ENCODE results near the gene OVOL1.

The OVOL1 gene

DNA sequence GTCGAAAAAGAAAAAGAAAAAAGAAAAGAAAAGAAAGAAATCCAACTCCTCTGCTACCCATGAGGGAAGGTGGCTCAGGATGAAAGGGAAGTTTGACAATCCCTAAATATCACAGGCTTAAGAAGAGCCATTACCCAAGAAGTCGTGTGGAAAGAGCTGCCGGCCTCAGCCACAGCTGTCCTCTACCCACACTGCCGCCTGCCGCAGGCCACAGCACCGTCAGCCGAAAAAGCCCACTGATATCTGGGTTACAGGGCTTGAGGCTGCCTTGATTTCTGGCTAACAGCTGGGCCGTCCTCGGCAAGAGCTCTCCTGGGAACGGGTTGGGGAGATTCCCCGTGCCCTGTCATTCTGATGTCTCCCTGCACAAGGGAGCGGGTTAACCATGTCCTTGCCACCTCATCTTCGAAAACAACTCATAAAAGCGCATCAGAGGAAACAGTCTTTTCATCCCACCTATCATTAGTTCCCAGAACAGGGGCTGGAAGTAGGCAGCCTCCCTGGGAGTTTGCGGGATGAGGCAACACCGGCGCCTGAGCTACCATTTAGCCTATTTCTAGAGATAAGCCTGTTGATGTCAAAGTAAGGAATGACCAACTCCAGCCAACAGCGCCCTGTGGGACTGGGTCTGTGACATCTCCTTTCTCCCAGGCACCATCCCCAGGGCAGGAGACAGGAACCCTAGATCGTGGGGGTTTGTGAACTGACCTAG lies 25.1 kb downstream of the OVOL1 start:
- 0 out of 22 replicates have a peak, but pooled peaks cover 0 to 3% (median 0%) of the 10 kb centered on the region in 11 experiments for H3K36me3 ChIP-seq
- peak overlapping the region; percentile 43 to 79 (median 67) for H3K4me2 ChIP-seq
- H3K4me3 ChIP-seq, result no peak overlapping the region
- no peaks in the 10 kb centered on the region for H3K9me3 ChIP-seq (replicated peaks in 1 of 11)
- peaks cover 26 to 52% (median 34%) of the 10 kb centered on the region in 10 experiments for H3K4me1 ChIP-seq
- H3K9ac ChIP-seq, result peak overlapping the region in 5 of 11 experiments; percentile 16 to 70 (median 55); a peak in 10 of 22 replicates
- H4K20me1 ChIP-seq, result peaks cover 0 to 41% (median 0%) of the 10 kb centered on the region in 11 experiments; a peak in 2 of 22 replicates
- H3K27ac ChIP-seq, result peak overlapping the region in 8 of 11 experiments; percentile 7 to 77 (median 40); a peak in 9 of 22 replicates
- peak in 3 of 11 experiments; percentile 16 to 71 (median 62); a peak in 2 of 22 replicates for TF ChIP-seq Cebpa-rat (IDR thresholded peaks at IDR 0.05)
- peaks cover 0 to 8% (median 0%) of the 10 kb centered on the region in 11 experiments; a peak in 3 of 22 replicates for H3K27me3 ChIP-seq

DNA sequence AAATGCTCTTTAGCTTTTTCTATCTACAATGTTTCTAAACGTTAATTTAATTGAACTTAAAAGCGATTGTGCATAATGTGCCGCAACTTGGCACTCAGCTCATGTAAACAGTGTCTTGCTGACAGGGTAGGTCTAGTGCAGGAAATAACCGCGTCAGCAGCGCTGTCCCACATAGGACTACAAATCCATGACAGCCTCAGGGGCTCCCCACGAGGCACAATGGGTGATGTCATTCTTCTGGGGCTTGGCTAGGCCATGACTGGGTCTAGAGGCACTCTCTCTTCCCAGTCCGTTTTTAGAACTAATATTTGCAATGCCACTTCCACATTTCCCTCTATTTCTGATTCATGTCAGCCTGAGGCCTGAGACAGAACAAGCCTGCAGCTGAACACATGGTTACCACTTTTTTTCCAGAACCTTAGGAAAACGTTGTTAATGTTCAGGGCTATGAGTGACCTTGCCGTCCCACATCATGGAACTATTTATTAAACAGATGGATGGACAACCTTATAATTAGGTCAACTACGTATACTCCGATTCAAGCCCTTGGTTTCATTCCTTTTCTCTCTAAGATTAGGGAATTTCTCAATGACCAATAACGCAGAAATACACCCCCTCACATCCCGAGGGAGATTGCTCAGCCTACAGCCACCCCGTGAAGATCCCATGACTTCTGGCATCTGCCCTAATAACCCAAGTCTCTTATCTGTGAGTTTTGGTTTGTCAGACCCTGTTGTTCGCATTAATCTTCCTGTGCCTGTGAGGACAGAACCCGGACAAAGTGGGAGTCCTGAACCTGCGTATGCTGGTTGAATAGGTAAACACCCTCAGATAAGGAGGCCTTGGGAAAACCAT lies 27.5 kb downstream of the OVOL1 start:
- H3K36me3 ChIP-seq, result 0 out of 22 replicates have a peak, but pooled peaks cover 0 to 3% (median 0%) of the 10 kb centered on the region in 11 experiments
- H3K4me3 ChIP-seq, result no peak overlapping the region
- H4K20me1 ChIP-seq, result peaks cover 0 to 41% (median 0%) of the 10 kb centered on the region in 11 experiments; a peak in 2 of 22 replicates
- peaks cover 0 to 12% (median 0%) of the 10 kb centered on the region in 11 experiments; a peak in 6 of 22 replicates for H3K27me3 ChIP-seq
- peak overlapping the region in 8 of 11 experiments; percentile 1 to 94 (median 42); a peak in 14 of 22 replicates for H3K4me2 ChIP-seq
- peak overlapping the region in 2 of 11 experiments; percentile 10 to 51; a peak in 3 of 22 replicates for H3K9ac ChIP-seq
- H3K27ac ChIP-seq, result peak overlapping the region in 2 of 11 experiments; percentile 4 to 43; a peak in 5 of 22 replicates
- TF ChIP-seq Cebpa-rat (IDR thresholded peaks at IDR 0.05), result no peak
- H3K9me3 ChIP-seq (replicated peaks in 1 of 11), result no peaks in the 10 kb centered on the region
- H3K4me1 ChIP-seq, result peaks cover 32 to 57% (median 43%) of the 10 kb centered on the region in 10 experiments

DNA sequence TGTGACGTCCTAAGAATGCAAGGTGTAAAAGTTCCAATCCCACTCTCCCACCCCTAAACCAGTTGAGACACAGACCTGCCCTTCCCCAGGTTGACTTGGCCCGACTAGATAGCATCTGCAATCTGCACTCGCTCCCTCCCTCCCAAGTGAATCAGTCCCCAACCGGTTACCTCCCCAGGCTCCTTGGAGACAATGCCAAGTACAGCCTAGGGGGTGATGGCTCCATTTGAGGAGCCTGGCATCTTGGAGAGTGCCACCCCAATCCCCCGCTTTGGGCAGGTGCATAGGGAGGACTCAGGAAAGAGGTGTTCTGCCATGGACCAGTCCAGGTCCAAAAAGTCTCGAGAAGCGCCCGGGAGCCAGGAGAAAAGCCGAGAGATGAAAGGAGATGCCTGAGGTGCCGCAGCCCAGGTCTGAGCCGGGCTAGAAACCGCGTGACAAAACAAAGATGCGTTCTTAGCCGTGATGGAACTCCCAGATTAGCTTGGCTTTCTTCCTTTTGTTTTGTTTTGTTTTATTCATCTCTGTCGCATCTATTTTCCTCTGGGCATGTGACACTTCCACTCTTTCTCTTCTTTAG lies 28.2 kb downstream of the OVOL1 start:
- no peak overlapping the region for H3K4me3 ChIP-seq
- peak overlapping the region in 2 of 11 experiments; percentile 4 to 43; a peak in 4 of 22 replicates for H3K27ac ChIP-seq

DNA sequence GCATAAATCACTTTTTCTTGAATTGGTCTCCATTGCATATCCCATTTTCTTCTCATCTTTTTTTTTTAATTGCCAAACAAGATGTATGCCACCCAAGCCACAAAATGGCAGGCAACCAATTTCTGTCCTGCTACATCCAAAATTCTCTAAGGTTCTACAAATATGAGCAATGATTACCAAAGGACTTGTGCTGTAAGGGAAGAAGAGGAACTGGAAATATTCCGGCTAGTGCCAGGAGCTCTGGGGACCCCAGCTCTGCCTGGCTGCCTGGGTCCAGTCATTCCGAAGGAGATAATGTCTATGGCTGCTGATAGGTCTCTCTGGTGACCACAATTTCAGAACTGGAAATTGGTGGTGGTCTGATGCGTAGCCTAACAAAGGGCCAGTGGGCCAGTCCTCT lies 29.8 kb downstream of the OVOL1 start:
- H3K4me2 ChIP-seq, result peak overlapping the region in 9 of 11 experiments; percentile 91 to 98 (median 95); a peak in 13 of 22 replicates
- no peak overlapping the region for H3K27ac ChIP-seq
- TF ChIP-seq Cebpa-rat (IDR thresholded peaks at IDR 0.05), result no peak
- peaks cover 46 to 75% (median 60%) of the 10 kb centered on the region in 10 experiments for H3K4me1 ChIP-seq
- H3K9ac ChIP-seq, result peak overlapping the region in 1 of 11 experiments; percentile 84; a peak in 1 of 22 replicates
- peaks cover 0 to 33% (median 0%) of the 10 kb centered on the region in 11 experiments; a peak in 2 of 22 replicates for H4K20me1 ChIP-seq
- peaks cover 0 to 12% (median 0%) of the 10 kb centered on the region in 11 experiments; a peak in 6 of 22 replicates for H3K27me3 ChIP-seq
- H3K36me3 ChIP-seq, result 0 out of 22 replicates have a peak, but pooled peaks cover 0 to 3% (median 0%) of the 10 kb centered on the region in 11 experiments
- H3K4me3 ChIP-seq, result peak overlapping the region in 2 of 10 experiments; percentile 81 to 91; a peak in 4 of 20 replicates
- H3K9me3 ChIP-seq (replicated peaks in 1 of 11), result no peaks in the 10 kb centered on the region

More for the DNA sequence above, 28.2 kb downstream of the OVOL1 start:
- H3K36me3 ChIP-seq, result 0 out of 22 replicates have a peak, but pooled peaks cover 0 to 3% (median 0%) of the 10 kb centered on the region in 11 experiments
- H3K27me3 ChIP-seq, result peaks cover 0 to 12% (median 0%) of the 10 kb centered on the region in 11 experiments; a peak in 6 of 22 replicates
- TF ChIP-seq Cebpa-rat (IDR thresholded peaks at IDR 0.05), result no peak
- peak overlapping the region in 5 of 11 experiments; percentile 5 to 94 (median 52); a peak in 9 of 22 replicates for H3K4me2 ChIP-seq
- peak overlapping the region in 2 of 11 experiments; percentile 10 to 51; a peak in 1 of 22 replicates for H3K9ac ChIP-seq
- no peaks in the 10 kb centered on the region for H3K9me3 ChIP-seq (replicated peaks in 1 of 11)
- peaks cover 0 to 41% (median 0%) of the 10 kb centered on the region in 11 experiments; a peak in 2 of 22 replicates for H4K20me1 ChIP-seq
- peaks cover 37 to 62% (median 50%) of the 10 kb centered on the region in 10 experiments for H3K4me1 ChIP-seq

DNA sequence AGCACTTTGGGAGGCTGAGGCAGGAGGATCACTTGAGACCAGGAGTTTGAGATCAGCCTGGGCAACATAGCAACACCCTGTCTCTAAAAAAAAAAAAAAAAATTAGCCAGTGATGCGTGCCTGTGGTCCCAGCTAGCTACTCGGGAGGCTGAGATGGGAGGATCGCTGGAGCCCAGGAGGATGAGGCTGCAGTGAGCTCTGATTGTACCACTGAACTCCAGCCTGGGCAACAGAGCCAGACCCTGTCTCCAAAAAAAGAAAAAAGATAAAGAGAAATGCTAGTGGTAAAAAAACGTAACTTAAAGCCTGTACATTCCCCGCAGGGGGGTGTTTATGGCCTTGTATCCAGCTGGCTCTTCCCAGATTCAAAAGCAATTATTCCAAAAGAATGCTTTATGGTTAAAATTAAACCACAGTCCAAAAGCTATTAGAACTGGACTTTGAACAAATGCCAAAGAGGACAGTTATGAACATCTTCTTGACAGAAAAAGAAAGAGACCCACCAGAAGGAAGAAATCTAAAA lies 30.5 kb downstream of the OVOL1 start:
- peaks cover 0 to 27% (median 0%) of the 10 kb centered on the region in 11 experiments; a peak in 2 of 22 replicates for H4K20me1 ChIP-seq
- TF ChIP-seq Cebpa-rat (IDR thresholded peaks at IDR 0.05), result no peak
- H3K27me3 ChIP-seq, result peaks cover 0 to 12% (median 0%) of the 10 kb centered on the region in 11 experiments; a peak in 6 of 22 replicates
- H3K9ac ChIP-seq, result peak overlapping the region; percentile 53 to 92 (median 79)
- H3K27ac ChIP-seq, result peak overlapping the region in 9 of 11 experiments; percentile 51 to 76 (median 68); a peak in 16 of 22 replicates
- H3K4me1 ChIP-seq, result peaks cover 45 to 68% (median 58%) of the 10 kb centered on the region in 10 experiments
- peak overlapping the region; percentile 60 to 91 (median 68) for H3K4me3 ChIP-seq
- peak overlapping the region; percentile 89 to 98 (median 94) for H3K4me2 ChIP-seq
- 0 out of 22 replicates have a peak, but pooled peaks cover 0 to 3% (median 0%) of the 10 kb centered on the region in 11 experiments for H3K36me3 ChIP-seq
- no peaks in the 10 kb centered on the region for H3K9me3 ChIP-seq (replicated peaks in 1 of 11)

DNA sequence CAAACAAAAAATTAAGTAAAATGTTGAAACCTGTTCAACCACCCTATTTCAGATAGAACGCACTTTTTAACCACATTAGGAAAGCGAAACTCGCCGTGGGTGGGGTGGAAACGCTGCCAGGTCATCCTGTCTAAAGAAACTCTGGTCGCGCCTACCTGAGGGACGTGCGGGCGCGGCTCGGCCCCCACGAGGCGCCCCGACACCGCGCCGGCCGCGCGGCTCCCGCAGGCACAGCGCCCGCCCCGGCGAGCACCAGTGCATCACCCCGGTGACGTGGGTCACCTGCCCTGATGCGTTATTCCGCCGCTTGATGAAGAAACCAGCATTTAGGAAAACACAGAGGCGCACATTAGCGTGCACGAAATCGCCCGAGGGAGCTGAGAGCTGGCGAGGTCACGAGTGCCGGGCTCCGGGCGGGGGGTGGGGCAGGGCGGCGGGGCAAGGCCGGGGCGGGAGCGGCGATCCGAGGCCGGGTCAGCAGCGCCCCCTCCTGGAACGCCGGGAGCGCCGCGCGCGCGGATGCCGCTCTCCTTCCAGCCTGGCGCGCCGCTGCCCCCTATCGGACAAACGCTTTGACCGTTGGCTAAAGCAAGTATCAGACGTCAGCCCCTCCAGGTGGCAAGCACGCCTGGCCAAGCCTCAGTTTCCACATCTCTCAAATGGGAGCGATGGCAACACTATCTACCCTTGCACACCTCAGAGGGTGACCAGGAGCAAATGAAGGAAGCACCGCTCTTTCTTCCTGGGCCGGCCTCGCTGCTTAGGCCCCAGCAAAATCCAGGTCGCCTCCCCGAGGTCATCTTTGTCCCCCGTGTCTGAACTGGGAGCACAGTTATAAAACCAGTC lies 31.2 kb downstream of the OVOL1 start:
- Histone ChIP-seq H3K4me1 (peaks cover 40 to 65% (median 59%) of the 10 kb centered on the region in 10 experiments), H4K20me1 (peaks cover 0 to 21% (median 0%) of the 10 kb centered on the region in 11 experiments; a peak in 2 of 22 replicates), H3K36me3 (0 out of 22 replicates have a peak, but pooled peaks cover 0 to 3% (median 0%) of the 10 kb centered on the region in 11 experiments), H3K4me3 (peak overlapping the region; percentile 60 to 91 (median 68)), H3K27me3 (peaks cover 0 to 12% (median 0%) of the 10 kb centered on the region in 11 experiments; a peak in 5 of 22 replicates), H3K27ac (peak overlapping the region; percentile 32 to 76 (median 64); a peak in 20 of 22 replicates), H3K9ac (peak overlapping the region; percentile 53 to 92 (median 79)), H3K9me3 (replicated peaks in 1 of 11) (no peaks in the 10 kb centered on the region), H3K4me2 (peak overlapping the region; percentile 89 to 98 (median 94))
- TF ChIP-seq Cebpa-rat (IDR thresholded peaks at IDR 0.05), result no peak

DNA sequence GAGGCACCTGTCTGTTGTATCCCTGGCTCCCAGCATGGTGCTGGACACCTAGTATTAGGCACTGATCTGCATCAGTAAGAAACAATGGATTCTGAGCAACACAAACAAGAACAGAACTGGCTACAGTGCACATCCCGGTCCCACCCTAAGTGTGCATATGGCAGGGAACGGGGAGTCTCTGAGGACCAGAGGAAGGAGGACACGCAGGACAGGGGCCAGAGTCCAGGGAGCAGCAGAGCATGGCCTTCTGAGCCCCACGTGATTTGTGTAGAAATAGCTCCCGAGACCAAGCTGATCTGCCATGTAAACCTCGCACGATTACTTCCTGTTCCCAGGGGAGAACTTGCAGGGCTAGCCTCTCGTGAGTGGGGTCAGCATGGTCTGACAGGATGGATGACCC lies 34.2 kb downstream of the OVOL1 start:
- Histone ChIP-seq H3K4me3 (no peak overlapping the region), H3K9me3 (replicated peaks in 1 of 11) (no peaks in the 10 kb centered on the region), H3K9ac (peak overlapping the region in 2 of 11 experiments; percentile 8 to 58; a peak in 1 of 22 replicates), H3K4me2 (peak overlapping the region; percentile 47 to 81 (median 71)), H3K27ac (no peak overlapping the region), H4K20me1 (no peaks in the 10 kb centered on the region), H3K4me1 (peaks cover 28 to 51% (median 41%) of the 10 kb centered on the region in 10 experiments), H3K27me3 (peaks cover 0 to 12% (median 0%) of the 10 kb centered on the region in 11 experiments; a peak in 5 of 22 replicates), H3K36me3 (no peaks in the 10 kb centered on the region)
- TF ChIP-seq Cebpa-rat (IDR thresholded peaks at IDR 0.05), result no peak
